Kidney glomerular epithelial cell (primary cell): ENCODE measurements around the gene THAP9.

Experiments
- DNase-seq: peaks from one replicate; lab custom pipeline; 2025; lab: John Stamatoyannopoulos, UW

The THAP9 gene

DNA sequence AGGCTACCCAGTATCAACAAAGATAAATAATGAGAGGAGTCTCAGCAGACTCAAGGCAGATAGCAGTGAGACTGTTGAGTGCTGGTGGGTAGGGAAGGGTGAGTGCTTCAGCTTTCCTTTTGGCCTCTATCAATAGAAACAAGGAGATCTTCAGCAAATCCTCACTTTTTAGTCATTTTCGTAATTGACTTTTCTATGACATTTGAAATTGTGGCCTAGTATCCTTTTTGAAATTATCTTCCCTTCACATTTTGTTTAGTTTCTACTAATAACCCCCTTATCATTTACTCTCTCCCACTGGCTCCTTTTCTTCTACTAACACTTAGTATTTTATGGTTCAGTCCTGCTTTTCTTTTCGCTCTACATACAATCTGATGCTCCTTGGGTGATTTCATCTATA lies 65.2 kb downstream of the THAP9 start:
- DNase-seq, result no peak

DNA sequence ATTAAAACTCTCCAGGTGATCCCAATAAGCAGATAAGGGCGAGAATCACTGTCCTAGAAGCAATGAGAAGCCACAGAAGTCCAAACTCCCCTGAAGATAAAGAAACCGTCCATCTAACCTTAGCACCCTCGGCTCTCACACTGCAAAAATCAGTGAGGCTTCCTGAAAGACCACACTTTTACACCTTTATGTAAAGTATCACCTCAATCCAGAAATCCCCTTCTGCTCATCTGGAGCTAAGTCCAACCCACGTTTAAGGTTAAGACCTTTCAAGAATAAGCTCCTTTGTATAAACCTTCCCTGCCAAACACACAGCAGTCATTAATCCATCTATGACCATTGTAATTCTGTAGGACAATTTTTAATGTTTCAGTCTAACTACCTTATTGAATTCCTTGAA lies 68.4 kb downstream of the THAP9 start:
- DNase-seq, result no peak

DNA sequence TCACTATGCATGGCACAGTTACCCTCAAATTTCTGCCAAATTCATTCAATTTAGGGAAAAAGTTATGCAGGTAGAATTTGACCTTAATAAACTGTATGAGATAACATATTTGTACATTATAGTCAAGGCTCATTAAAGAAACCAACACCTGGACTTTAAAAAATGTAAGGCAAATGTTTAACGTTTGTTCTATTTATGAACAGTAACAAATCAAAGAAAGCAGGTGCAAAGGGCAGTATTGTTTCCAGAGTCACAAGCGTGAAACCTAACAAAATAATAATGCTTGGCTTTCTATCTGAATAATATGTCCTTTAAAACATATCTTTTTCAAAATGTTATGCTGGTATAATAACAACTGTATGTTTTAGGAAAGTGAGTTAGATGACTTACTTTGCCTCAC lies 68.9 kb downstream of the THAP9 start:
- no peak for DNase-seq
